ENCODE results near the gene FRMD4A.

- no peak for TF ChIP-seq CTCF (conservative IDR thresholded peaks at IDR 0.05; ENCODE audit: low read depth, low read length)
- no peak for TF ChIP-seq USF2 (IDR thresholded peaks at IDR 0.05; ENCODE audit: low read depth, low read length)
- no peak for TF ChIP-seq SMC3 (IDR thresholded peaks at IDR 0.05; ENCODE audit: low read depth, low read length)
- no peak for TF ChIP-seq POLR2A (IDR thresholded peaks at IDR 0.05; ENCODE audit: low read depth, low read length)
- no peak for TF ChIP-seq FOS (IDR thresholded peaks at IDR 0.05; ENCODE audit: low read depth, low read length)
- no peak for TF ChIP-seq NFE2L2 (IDR thresholded peaks at IDR 0.05; ENCODE audit: low read depth, low read length)
- no peak for TF ChIP-seq RAD21 (IDR thresholded peaks at IDR 0.05; ENCODE audit: low read length)
- TF ChIP-seq MAZ (IDR thresholded peaks at IDR 0.05; ENCODE audit: borderline replicate concordance, low read depth, low read length) = no peak
- no peak for TF ChIP-seq RCOR1 (IDR thresholded peaks at IDR 0.05; ENCODE audit: insufficient replicate concordance, low read length)
- no peak for TF ChIP-seq MXI1 (IDR thresholded peaks at IDR 0.05; ENCODE audit: borderline replicate concordance, low read depth, low read length)
- no peak for TF ChIP-seq CEBPB (IDR thresholded peaks at IDR 0.05; ENCODE audit: low read depth, low read length)
These were observed 671.6 kb downstream of the FRMD4A start for GRCh38 chr10:13658871-13659685.

Data from IMR-90 (cell line).